RWPE2 (cell line): ENCODE measurements around the gene IFITM1.
"Not testable (repeated sequence)": the region's sequence is repeated elsewhere in the genome, so short reads cannot be mapped to it uniquely, and the experiment has no call there.

Source experiments
- ATAC-seq: fragments of 200-7000 bp; cut with Tn5 transposase; 3 replicates; pipeline ENCODE4 v1.9.1; 2021; ENCODE audit warnings: low read depth
- DNase-seq: peaks from one replicate; pipeline ENCODE4 v3.0.0-alpha.2; 2020; ENCODE audit warnings: low spot score
- H3K27ac ChIP-seq: fragments of 450-650 bp; 2 replicates; pipeline ENCODE4 v1.5.1; 2017; ENCODE audit warnings: mild to moderate bottlenecking; ENCODE audit not compliant: poor library complexity, severe bottlenecking
- H3K27me3 ChIP-seq: fragments of 250-450 bp; sonication (Bioruptor Pico); 2 replicates; pipeline ENCODE4 v1.5.1; 2021; ENCODE audit warnings: mild to moderate bottlenecking, moderate library complexity; ENCODE audit not compliant: insufficient read depth, poor library complexity, severe bottlenecking
- H3K36me3 ChIP-seq: fragments of 250-450 bp; sonication (Bioruptor Pico); 2 replicates; pipeline ENCODE4 v1.5.1; 2020; ENCODE audit warnings: low read depth, mild to moderate bottlenecking, moderate library complexity
- H3K4me1 ChIP-seq: fragments of 250-450 bp; sonication (Bioruptor Pico); 2 replicates; pipeline ENCODE4 v1.5.1; 2021; ENCODE audit warnings: mild to moderate bottlenecking, moderate library complexity; ENCODE audit not compliant: insufficient read depth, poor library complexity, severe bottlenecking
- H3K4me3 ChIP-seq: fragments of 250-450 bp; sonication (Bioruptor Pico); 2 replicates; pipeline ENCODE4 v1.5.1; 2021; ENCODE audit warnings: mild to moderate bottlenecking, moderate library complexity; ENCODE audit not compliant: severe bottlenecking
- H3K9me3 ChIP-seq: fragments of 250-450 bp; sonication (Bioruptor Pico); 2 replicates; pipeline ENCODE4 v1.5.1; 2021; ENCODE audit warnings: mild to moderate bottlenecking, moderate library complexity; ENCODE audit not compliant: severe bottlenecking
- TF ChIP-seq, protein P1 (sequence below): fragments of 450-650 bp; IDR thresholded peaks from one replicate; pipeline ENCODE4 v1.5.1; 2017; ENCODE audit warnings: mild to moderate bottlenecking, moderate library complexity; ENCODE audit not compliant: poor library complexity, severe bottlenecking

Gene IFITM1

DNA sequence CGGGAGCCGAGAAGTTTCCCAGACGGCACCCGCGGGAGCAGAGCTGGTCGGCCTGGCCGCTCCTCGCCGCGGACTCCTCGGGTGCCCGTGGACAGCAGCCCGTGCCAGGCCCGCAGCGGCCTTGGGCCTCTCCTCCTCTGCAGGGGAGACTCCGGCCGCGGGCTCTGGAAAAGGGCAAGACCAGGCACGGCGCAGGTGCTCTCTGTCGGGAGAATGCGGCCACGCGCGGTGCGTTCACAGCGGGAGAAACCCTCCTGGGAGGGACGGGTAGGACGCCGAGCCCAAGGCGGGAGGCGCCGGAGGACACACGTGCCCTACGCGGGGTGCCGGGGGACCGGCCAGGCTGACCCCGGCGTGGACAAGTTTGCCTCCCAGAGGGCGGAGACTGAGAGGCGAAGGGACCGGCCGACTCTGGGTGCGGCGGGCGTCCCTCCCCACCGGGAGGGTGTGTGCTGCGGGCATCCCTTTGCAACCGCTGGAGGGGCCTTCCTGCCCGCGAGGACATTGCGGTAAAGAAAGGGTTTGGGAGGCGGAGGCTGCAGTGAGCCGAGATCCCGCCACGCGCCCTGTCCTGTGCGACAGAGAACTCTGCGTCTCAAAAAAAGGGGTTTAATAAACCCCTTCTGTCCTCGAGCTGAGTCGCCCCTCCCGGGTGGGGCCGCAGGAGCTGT lies 2.3 kb downstream of the IFITM1 start:
- H3K36me3 ChIP-seq = peaks cover 17% of the 10 kb centered on the region
- TF ChIP-seq, protein P1, sequence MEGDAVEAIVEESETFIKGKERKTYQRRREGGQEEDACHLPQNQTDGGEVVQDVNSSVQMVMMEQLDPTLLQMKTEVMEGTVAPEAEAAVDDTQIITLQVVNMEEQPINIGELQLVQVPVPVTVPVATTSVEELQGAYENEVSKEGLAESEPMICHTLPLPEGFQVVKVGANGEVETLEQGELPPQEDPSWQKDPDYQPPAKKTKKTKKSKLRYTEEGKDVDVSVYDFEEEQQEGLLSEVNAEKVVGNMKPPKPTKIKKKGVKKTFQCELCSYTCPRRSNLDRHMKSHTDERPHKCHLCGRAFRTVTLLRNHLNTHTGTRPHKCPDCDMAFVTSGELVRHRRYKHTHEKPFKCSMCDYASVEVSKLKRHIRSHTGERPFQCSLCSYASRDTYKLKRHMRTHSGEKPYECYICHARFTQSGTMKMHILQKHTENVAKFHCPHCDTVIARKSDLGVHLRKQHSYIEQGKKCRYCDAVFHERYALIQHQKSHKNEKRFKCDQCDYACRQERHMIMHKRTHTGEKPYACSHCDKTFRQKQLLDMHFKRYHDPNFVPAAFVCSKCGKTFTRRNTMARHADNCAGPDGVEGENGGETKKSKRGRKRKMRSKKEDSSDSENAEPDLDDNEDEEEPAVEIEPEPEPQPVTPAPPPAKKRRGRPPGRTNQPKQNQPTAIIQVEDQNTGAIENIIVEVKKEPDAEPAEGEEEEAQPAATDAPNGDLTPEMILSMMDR = no peak
- peaks cover 20% of the 10 kb centered on the region for H3K4me1 ChIP-seq
- no peaks in the 10 kb centered on the region for H3K9me3 ChIP-seq
- DNase-seq (peak; percentile 60), ATAC-seq (no peak)
- no peak overlapping the region for H3K27ac ChIP-seq
- no peaks in the 10 kb centered on the region for H3K27me3 ChIP-seq
- H3K4me3 ChIP-seq = peak overlapping the region; percentile 48

DNA sequence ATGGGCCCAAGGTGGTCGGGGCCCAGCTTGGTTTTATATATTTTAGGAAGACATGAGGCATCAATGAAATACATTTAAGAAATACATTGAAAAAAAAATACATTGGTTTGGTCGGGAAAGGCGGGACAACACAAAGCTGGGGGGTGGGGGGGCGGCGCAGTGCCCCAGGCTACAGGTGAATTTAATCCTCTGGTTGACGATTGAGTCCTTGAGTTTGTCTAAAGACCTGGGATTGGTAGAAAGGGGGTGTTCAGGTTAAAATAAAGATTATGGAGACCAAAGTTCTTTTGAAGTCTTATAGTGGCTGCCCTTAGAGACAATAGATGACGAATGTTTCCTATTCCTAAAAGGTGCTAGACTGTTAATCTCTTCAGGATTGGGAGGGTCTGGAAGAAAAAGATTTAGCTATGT lies 3.1 kb downstream of the IFITM1 start:
- Histone ChIP-seq H3K27me3 (no peaks in the 10 kb centered on the region), H3K4me3 (no peak overlapping the region), H3K9me3 (no peaks in the 10 kb centered on the region), H3K4me1 (peaks cover 20% of the 10 kb centered on the region), H3K36me3 (peaks cover 17% of the 10 kb centered on the region), H3K27ac (no peak overlapping the region)
- ATAC-seq (no peak), DNase-seq (no peak)
- TF ChIP-seq, protein P1 = no peak

DNA sequence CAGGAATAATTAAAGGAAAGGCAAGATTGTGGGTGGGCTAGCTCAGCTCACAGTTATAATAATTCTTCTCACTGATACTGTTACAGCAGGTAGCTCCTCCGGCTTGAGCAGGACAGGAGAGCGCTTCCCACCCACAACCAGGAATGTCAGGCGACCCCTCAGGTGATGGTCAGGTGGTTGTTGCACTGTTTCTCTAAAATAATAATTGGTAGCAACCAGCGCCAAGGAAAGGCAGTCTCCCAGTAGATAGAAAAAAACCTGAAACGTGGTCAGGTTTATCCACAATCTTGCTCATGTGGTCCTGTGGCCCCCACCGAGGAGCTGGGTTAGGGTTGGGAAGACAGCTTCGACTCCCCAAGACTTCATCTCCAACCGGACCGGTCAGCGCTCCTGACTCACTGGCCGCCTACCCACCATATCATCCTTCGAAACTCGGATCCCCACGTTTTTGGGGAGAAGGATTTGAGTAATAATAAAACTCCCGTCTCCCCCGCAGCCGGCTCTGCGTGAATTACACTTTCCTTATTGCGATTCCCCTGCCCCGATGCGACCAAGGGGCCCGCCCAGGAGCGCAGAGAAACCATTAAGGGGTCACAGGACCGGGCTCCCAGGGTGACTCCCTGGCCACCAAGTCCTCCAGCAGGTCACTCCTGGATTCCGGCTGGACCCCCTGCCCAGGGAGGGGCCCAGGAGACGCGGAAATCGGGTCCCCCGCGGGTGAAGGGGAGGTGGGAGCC lies 4.0 kb downstream of the IFITM1 start:
- not testable (repeated sequence) for H3K27me3 ChIP-seq, H3K4me3 ChIP-seq, H3K9me3 ChIP-seq, ATAC-seq, DNase-seq, H3K27ac ChIP-seq
- peaks cover 20% of the 10 kb centered on the region for H3K4me1 ChIP-seq
- H3K36me3 ChIP-seq = peaks cover 17% of the 10 kb centered on the region

DNA sequence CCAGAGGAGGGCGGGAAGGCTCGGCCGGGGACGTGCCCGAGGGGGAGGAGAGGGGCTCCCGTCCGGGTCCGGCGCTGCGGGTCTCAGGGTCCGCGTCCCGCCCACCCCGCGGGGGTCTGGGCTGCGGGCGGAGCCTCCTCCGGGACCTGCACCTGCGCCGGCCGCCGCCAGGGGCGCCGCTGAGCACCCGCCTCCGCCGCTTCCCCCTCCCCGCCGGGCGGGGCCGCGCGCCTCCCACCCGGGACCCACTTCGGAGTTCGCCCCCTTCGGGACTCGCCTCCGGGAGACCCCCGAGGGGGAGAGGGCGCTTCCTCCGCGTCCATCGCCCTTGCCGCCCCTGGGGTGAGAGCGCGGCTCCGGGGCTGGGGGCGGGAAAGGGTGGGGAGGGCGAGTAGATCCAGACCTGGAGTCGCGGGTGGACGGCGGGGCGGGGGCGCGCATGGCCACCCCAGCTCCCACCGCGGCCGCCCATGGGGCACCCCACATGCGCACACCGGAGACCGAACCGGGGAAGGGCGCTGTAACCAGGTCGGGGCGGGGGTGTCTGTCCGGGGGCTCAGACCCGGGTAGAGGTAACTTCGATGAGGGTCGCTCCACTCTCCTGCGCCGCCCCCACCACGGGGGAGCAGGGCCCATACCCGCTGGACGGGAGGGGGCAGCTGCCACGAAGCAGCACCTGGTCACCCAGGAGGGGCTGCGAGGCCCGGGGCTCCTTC lies 4.7 kb downstream of the IFITM1 start:
- H3K27me3 ChIP-seq, H3K9me3 ChIP-seq, DNase-seq: not testable (repeated sequence)
- peak; percentile 4; the same call in 2 of the 3 replicates for ATAC-seq
- Histone ChIP-seq H3K27ac (peak overlapping the region; percentile 89), H3K36me3 (peaks cover 17% of the 10 kb centered on the region), H3K4me3 (peak overlapping the region; percentile 51), H3K4me1 (peaks cover 20% of the 10 kb centered on the region)

DNA sequence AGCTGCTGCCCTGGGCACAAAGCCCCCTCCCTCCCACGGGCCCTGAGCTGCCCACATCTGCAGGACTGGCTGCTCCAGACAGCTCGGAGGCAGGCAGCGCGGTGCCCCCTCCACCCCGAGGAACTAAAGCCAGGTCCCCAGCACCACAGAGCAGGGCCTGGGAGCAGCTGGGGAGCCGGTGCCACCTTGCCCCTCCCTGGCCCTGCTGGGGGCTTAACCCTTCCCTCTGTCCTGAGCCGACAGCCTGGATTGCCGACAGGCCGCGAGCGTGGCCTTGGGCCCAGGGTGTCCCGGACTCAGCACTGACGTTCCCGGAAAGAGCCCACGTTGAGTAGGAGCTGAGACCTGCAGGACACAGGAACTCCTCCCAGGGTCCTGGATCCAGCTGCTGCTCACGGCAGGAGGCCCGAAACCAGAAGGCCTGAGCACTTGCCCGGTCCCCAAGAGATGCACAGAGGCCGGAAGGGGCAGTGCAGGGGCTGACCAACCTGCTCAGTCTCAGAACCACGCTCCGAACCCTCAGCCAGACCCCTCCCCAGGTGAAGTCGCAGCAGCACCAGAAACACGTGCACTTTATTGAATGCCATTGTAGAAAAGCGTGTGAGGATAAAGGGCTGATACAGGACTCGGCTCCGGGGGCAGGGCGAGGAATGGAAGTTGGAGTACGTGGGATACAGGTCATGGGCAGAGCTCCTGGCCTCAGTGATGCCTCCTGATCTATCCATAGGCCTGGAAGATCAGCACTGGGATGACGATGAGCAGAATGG lies 5.5 kb downstream of the IFITM1 start:
- not testable (repeated sequence) for H3K27me3 ChIP-seq, DNase-seq, H3K9me3 ChIP-seq
- Histone ChIP-seq H3K27ac (peak overlapping the region; percentile 89), H3K4me3 (peak overlapping the region; percentile 51), H3K36me3 (peaks cover 17% of the 10 kb centered on the region), H3K4me1 (peaks cover 20% of the 10 kb centered on the region)
- peak; percentile 41 for ATAC-seq

DNA sequence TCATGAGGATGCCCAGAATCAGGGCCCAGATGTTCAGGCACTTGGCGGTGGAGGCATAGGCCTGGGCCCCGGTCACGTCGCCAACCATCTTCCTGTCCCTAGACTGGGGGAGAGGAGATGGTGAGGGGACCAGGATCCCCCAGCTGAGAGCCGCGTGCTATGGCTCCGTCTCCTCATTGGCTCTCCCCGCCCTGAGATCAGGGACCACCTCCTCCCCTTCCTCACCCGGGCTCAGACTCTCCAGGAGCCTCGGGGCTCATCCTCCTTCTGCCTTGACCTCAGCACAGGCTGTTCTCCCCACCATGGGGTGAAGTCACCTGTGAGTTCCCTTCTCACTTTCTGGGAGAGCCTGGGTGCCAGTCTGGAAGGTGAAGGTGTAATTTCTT lies 6.0 kb downstream of the IFITM1 start:
- peak; percentile 4; the same call in 2 of the 3 replicates for ATAC-seq
- peak overlapping the region; percentile 89 for H3K27ac ChIP-seq
- not testable (repeated sequence) for DNase-seq, H3K27me3 ChIP-seq, H3K9me3 ChIP-seq
- peaks cover 19% of the 10 kb centered on the region for H3K4me1 ChIP-seq
- peak overlapping the region; percentile 51 for H3K4me3 ChIP-seq
- peaks cover 17% of the 10 kb centered on the region for H3K36me3 ChIP-seq
